CD4-positive, alpha-beta T cell (primary cell): ENCODE measurements around the gene ICE2. TPM values are rescaled to one million over a fixed set of nuclear protein-coding genes. Genes with fewer than 3 reads are reported as not detected.

Source experiments
- ATAC-seq: fragments of 200-7000 bp; cut with Tn5 transposase; one replicate; pipeline ENCODE4 v1.10.0; 2022; ENCODE audit warnings: mild to moderate bottlenecking; ENCODE audit not compliant: poor library complexity
- CTCF ChIA-PET: fragments of 350-600 bp; sonication (Branson Sonifier 250); formaldehyde crosslinking; loops from one replicate; lab custom pipeline; 2021; ENCODE audit warnings: antibody characterized with exemption, inconsistent platforms; lab: Charles Lee
- POLR2A ChIA-PET: fragments of 350-600 bp; sonication (Branson Sonifier 250); formaldehyde crosslinking; loops from one replicate; lab custom pipeline; 2021; ENCODE audit warnings: antibody characterized with exemption, inconsistent platforms; lab: Charles Lee
- DNase-seq, 14 experiments: peaks; one replicate each; pipeline ENCODE4 v3.0.0-alpha.2; 2013 to 2020; ENCODE audit warnings: mixed read lengths in 2 of 14
- H3K27ac ChIP-seq, 2 donors: one replicate each; pipeline versions ENCODE4 v1.5.1 to v1.7.0; 2013; ENCODE audit warnings: low read length in 2 of 2, low read depth in 1 of 2, mild to moderate bottlenecking in 1 of 2
- H3K27me3 ChIP-seq, 2 experiments: 1 replicate in 1 of 2; 2 replicates in 1 of 2; pipeline versions ENCODE4 v1.6.1 to v1.7.0; 2013; ENCODE audit warnings: low read length in 2 of 2, control low read depth in 1 of 2, mild to moderate bottlenecking in 1 of 2, moderate library complexity in 1 of 2; ENCODE audit not compliant: insufficient read depth in 2 of 2, control insufficient read depth in 1 of 2
- H3K36me3 ChIP-seq: one replicate; pipeline ENCODE4 v1.6.1; 2013; ENCODE audit warnings: low read length, control low read depth; ENCODE audit not compliant: insufficient read depth
- H3K4me1 ChIP-seq: one replicate; pipeline ENCODE4 v1.6.1; 2013; ENCODE audit warnings: low read length, control low read depth; ENCODE audit not compliant: insufficient read depth
- H3K4me3 ChIP-seq: one replicate; pipeline ENCODE4 v1.5.1; 2013; ENCODE audit warnings: mild to moderate bottlenecking, low read length, moderate library complexity
- H3K9me3 ChIP-seq, 2 experiments: 1 replicate in 1 of 2; 2 replicates in 1 of 2; pipeline versions ENCODE4 v1.6.1 to v1.7.0; 2013; ENCODE audit warnings: low read length in 2 of 2, mild to moderate bottlenecking in 2 of 2, control low read depth in 1 of 2, moderate library complexity in 1 of 2; ENCODE audit not compliant: control insufficient read depth in 1 of 2, insufficient read depth in 1 of 2
- H3K27ac Mint-ChIP-seq: one replicate; pipeline ENCODE4 v1.8.0; 2020; ENCODE audit warnings: mixed read lengths
- H3K27me3 Mint-ChIP-seq: one replicate; pipeline ENCODE4 v1.8.0; 2021; ENCODE audit warnings: mixed read lengths
- H3K36me3 Mint-ChIP-seq: one replicate; pipeline ENCODE4 v1.8.0; 2021; ENCODE audit warnings: low read depth, mixed read lengths
- H3K4me1 Mint-ChIP-seq: one replicate; pipeline ENCODE4 v1.8.0; 2021; ENCODE audit warnings: low read depth, mixed read lengths
- H3K4me3 Mint-ChIP-seq: one replicate; pipeline ENCODE4 v1.8.0; 2020; ENCODE audit warnings: mild to moderate bottlenecking, mixed read lengths
- H3K9me3 Mint-ChIP-seq: one replicate; pipeline ENCODE4 v1.8.0; 2020; ENCODE audit warnings: mixed read lengths
- CTCF ChIP-seq: fragments of 200-600 bp; IDR thresholded peaks from one replicate; pipeline ENCODE4 v1.8.0; 2022; ENCODE audit warnings: antibody characterized with exemption, mild to moderate bottlenecking
- intact Hi-C, 2 experiments: fragments of 100-400 bp; cut with DNase I in 1 of 2; cut with micrococcal nuclease in 1 of 2; formaldehyde crosslinking; loops; one replicate each; pipeline versions ENCODE4 v1.15.1 to v1.9.0; 2023 to 2025; cut with DNase I, micrococcal nuclease
- total RNA-seq, 174 experiments: library from RNA in 2 of 174; stranded (reverse) in 2 of 174; gene quantifications; one replicate each; pipeline ENCODE4 v1.2.3 and lab custom pipeline; 2021 to 2026

Gene ICE2
- total RNA-seq, 2 experiments from 2014 or later, result 20.4 to 23.4 TPM

GRCh38 chr15:60519218-60519617 lies 40.3 kb upstream of the ICE2 start:
- POLR2A ChIA-PET, result interaction anchor here (2.3 to 3.1 kb wide), 2 partner anchors 9 to 67 kb away, joined by 21 to 22 read pairs; no protein-coding TSS in a partner anchor
- DNase-seq (no peak), ATAC-seq (no peak)
- H3K27ac ChIP-seq, result no peak overlapping the region
- TF ChIP-seq CTCF, result no peak
- Mint-ChIP-seq H3K4me3 (no peak overlapping the region), H3K36me3 (peaks cover 70% of the 10 kb centered on the region), H3K27ac (peak overlapping the region; percentile 65), H3K27me3 (no peaks in the 10 kb centered on the region), H3K4me1 (peaks cover 57% of the 10 kb centered on the region), H3K9me3 (no peaks in the 10 kb centered on the region)
- intact Hi-C loops, result no loop called here
- H3K4me3 ChIP-seq, result no peak overlapping the region
- peaks cover 22% of the 10 kb centered on the region for H3K4me1 ChIP-seq
- H3K36me3 ChIP-seq, result peaks cover 63% of the 10 kb centered on the region
- H3K27me3 ChIP-seq, result no peaks in the 10 kb centered on the region
- H3K9me3 ChIP-seq, result no peaks in the 10 kb centered on the region
- CTCF ChIA-PET, result interaction anchor here (2.1 to 2.4 kb wide), 3 partner anchors 21 to 56 kb away, joined by 7 to 10 read pairs (median 8); partner anchors contain the start of gene ICE2

GRCh38 chr15:60518511-60518910 lies 39.6 kb upstream of the ICE2 start:
- ChIA-PET CTCF (interaction anchor here (1.1 kb wide), 1 partner anchor 10 kb away, joined by 5 read pairs; no protein-coding TSS in a partner anchor), POLR2A (no interaction called here)
- Histone ChIP-seq H3K36me3 (peaks cover 68% of the 10 kb centered on the region), H3K27me3 (no peaks in the 10 kb centered on the region), H3K4me1 (peaks cover 17% of the 10 kb centered on the region), H3K9me3 (no peaks in the 10 kb centered on the region), H3K27ac (no peak overlapping the region), H3K4me3 (no peak overlapping the region)
- no peak for TF ChIP-seq CTCF
- Mint-ChIP-seq H3K36me3 (peaks cover 72% of the 10 kb centered on the region), H3K27ac (peak overlapping the region; percentile 55), H3K4me1 (peaks cover 57% of the 10 kb centered on the region), H3K27me3 (no peaks in the 10 kb centered on the region), H3K4me3 (peak overlapping the region; percentile 9), H3K9me3 (no peaks in the 10 kb centered on the region)
- DNase-seq (no peak), ATAC-seq (no peak)
- intact Hi-C loops, result no loop called here

- Mint-ChIP-seq H3K27ac (peak overlapping the region; percentile 45), H3K4me1 (peaks cover 70% of the 10 kb centered on the region), H3K4me3 (no peak overlapping the region), H3K9me3 (no peaks in the 10 kb centered on the region), H3K36me3 (peaks cover 89% of the 10 kb centered on the region), H3K27me3 (no peaks in the 10 kb centered on the region)
- intact Hi-C loops, result loop anchor here in 1 of 2 experiments (5.0 kb wide), 1 partner anchor 152 kb away; no protein-coding TSS in a partner anchor
- H3K36me3 ChIP-seq, result peaks cover 91% of the 10 kb centered on the region
- ATAC-seq (no peak), DNase-seq (no peak)
- no peak overlapping the region for H3K27ac ChIP-seq
- no peak overlapping the region for H3K4me3 ChIP-seq
- ChIA-PET POLR2A (interaction anchor here (0.7 to 1.4 kb wide), 2 partner anchors 71 to 160 kb away, joined by 3 to 4 read pairs; no protein-coding TSS in a partner anchor), CTCF (no interaction called here)
- H3K27me3 ChIP-seq, result no peaks in the 10 kb centered on the region
- H3K9me3 ChIP-seq, result no peaks in the 10 kb centered on the region
- TF ChIP-seq CTCF, result no peak
- H3K4me1 ChIP-seq, result peaks cover 20% of the 10 kb centered on the region
Observed at GRCh38 chr15:60514261-60514881, 35.4 kb upstream of the ICE2 start.
